Hepatocyte (in vitro differentiated cells): ENCODE data around the gene MCOLN2. TPM values are rescaled to one million over a fixed set of nuclear protein-coding genes. Genes with fewer than 3 reads are reported as not detected.
"Not testable (repeated sequence)": the region's sequence is repeated elsewhere in the genome, so short reads cannot be mapped to it uniquely, and the experiment has no call there.

Experiments
- DNase-seq: peaks from one replicate; pipeline ENCODE4 v3.0.0-alpha.2; 2016; ENCODE audit warnings: low spot score
- H2AFZ ChIP-seq: fragments of 200-600 bp; sonication (generic); 2 replicates; pipeline ENCODE4 v1.6.0; 2016; ENCODE audit warnings: antibody characterized with exemption, mild to moderate bottlenecking
- H3K27ac ChIP-seq: fragments of 200-600 bp; sonication (generic); 2 replicates; pipeline ENCODE4 v1.5.1; 2016; ENCODE audit warnings: mild to moderate bottlenecking
- H3K27me3 ChIP-seq: fragments of 200-600 bp; sonication (generic); 2 replicates; pipeline ENCODE4 v1.6.1; 2016
- H3K36me3 ChIP-seq: fragments of 200-600 bp; sonication (generic); replicated peaks from 2 replicates; pipeline ENCODE4 v1.5.1; 2016; ENCODE audit warnings: low read depth; ENCODE audit not compliant: insufficient read depth
- H3K4me1 ChIP-seq: fragments of 200-600 bp; sonication (generic); 2 replicates; pipeline ENCODE4 v1.5.1; 2016; ENCODE audit warnings: mild to moderate bottlenecking, moderate library complexity; ENCODE audit not compliant: insufficient read depth
- H3K4me2 ChIP-seq: fragments of 200-600 bp; sonication (generic); 2 replicates; pipeline ENCODE4 v1.6.0; 2016
- H3K4me3 ChIP-seq: fragments of 200-600 bp; sonication (generic); 2 replicates; pipeline ENCODE4 v1.5.1; 2016; ENCODE audit warnings: mild to moderate bottlenecking
- H3K79me2 ChIP-seq: fragments of 200-600 bp; sonication (generic); 2 replicates; pipeline ENCODE4 v1.6.0; 2017; ENCODE audit warnings: mild to moderate bottlenecking
- H3K9me2 ChIP-seq: fragments of 200-600 bp; sonication (generic); replicated peaks from 2 replicates; pipeline ENCODE4 v1.6.0; 2017; ENCODE audit warnings: mild to moderate bottlenecking; ENCODE audit not compliant: insufficient read depth
- H3K9me3 ChIP-seq: fragments of 200-600 bp; sonication (generic); 2 replicates; pipeline ENCODE4 v1.5.1; 2016; ENCODE audit warnings: low read depth, mild to moderate bottlenecking
- H4K20me1 ChIP-seq: fragments of 200-600 bp; sonication (generic); 2 replicates; pipeline ENCODE4 v1.6.0; 2016; ENCODE audit warnings: mild to moderate bottlenecking; ENCODE audit not compliant: insufficient read depth, poor library complexity, severe bottlenecking
- EZH2 ChIP-seq: fragments of 200-600 bp; sonication (generic); IDR thresholded peaks from 2 replicates; pipeline ENCODE4 v1.6.1; 2016; ENCODE audit warnings: antibody characterized with exemption, mild to moderate bottlenecking, borderline replicate concordance
- EZH2phosphoT487 ChIP-seq: fragments of 200-600 bp; sonication (generic); IDR thresholded peaks from one replicate; pipeline ENCODE4 v1.6.1; 2018; ENCODE audit warnings: antibody characterized with exemption, mild to moderate bottlenecking, low read depth, moderate library complexity; ENCODE audit not compliant: unreplicated experiment, severe bottlenecking
- WGBS: methylation state at CpG from one replicate; pipeline ENCODE4 v1.1.6; 2016; ENCODE audit warnings: low lambda C conversion rate; ENCODE audit errors: missing lambda C conversion rate; 5-methylcytosine and 5-hydroxymethylcytosine counted together
- polyA plus RNA-seq: library from polyadenylated mRNA; unstranded; fragments of >200 nt; fragmentation: Nextera tagmentation; extraction: Ambion mirVana; gene quantifications from 2 replicates; pipeline ENCODE4 v1.2.1, GENCODE V29; 2016
- total RNA-seq: library from RNA; depleted of rRNA; stranded (reverse); fragments of >200 nt; gene quantifications from 2 replicates; pipeline ENCODE4 v1.2.3, GENCODE V29; 2014
- TF ChIP-seq, protein P1 (sequence below): fragments of 200-600 bp; sonication (generic); IDR thresholded peaks from 2 replicates; pipeline ENCODE4 v1.5.1; 2016; ENCODE audit warnings: antibody characterized with exemption, mild to moderate bottlenecking; ENCODE audit not compliant: poor library complexity

The MCOLN2 gene
- total and polyA plus RNA-seq, 2 experiments from 2014 or later, result 0.63 to 1.2 TPM

DNA sequence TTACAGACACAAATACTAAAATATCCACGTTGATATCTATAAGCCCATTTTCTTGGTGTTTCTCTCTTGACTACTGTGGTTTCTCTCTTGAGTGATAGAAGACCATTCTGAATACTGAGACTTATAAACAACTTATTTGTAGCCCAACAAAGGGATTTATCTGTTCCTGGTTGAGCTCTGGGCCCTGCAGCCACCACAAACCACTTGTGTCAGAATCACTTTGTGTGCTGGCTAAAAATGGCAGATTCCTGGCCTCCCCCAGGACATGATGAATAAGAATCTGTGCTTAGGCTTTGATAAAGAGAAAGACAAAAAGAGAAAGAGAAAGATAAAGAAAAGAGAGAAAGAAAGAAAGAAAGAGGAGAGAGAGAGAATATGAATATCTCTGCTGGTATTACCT lies 18.9 kb upstream of the MCOLN2 start:
- Histone ChIP-seq H2AFZ (no peak overlapping the region), H3K36me3 (no peaks in the 10 kb centered on the region), H3K79me2 (no peaks in the 10 kb centered on the region), H4K20me1 (no peaks in the 10 kb centered on the region), H3K27me3 (no peaks in the 10 kb centered on the region), H3K4me3 (no peak overlapping the region), H3K9me2 (no peaks in the 10 kb centered on the region), H3K27ac (no peak overlapping the region), H3K4me2 (no peak overlapping the region), H3K9me3 (no peaks in the 10 kb centered on the region), H3K4me1 (no peaks in the 10 kb centered on the region)
- TF ChIP-seq, protein P1, sequence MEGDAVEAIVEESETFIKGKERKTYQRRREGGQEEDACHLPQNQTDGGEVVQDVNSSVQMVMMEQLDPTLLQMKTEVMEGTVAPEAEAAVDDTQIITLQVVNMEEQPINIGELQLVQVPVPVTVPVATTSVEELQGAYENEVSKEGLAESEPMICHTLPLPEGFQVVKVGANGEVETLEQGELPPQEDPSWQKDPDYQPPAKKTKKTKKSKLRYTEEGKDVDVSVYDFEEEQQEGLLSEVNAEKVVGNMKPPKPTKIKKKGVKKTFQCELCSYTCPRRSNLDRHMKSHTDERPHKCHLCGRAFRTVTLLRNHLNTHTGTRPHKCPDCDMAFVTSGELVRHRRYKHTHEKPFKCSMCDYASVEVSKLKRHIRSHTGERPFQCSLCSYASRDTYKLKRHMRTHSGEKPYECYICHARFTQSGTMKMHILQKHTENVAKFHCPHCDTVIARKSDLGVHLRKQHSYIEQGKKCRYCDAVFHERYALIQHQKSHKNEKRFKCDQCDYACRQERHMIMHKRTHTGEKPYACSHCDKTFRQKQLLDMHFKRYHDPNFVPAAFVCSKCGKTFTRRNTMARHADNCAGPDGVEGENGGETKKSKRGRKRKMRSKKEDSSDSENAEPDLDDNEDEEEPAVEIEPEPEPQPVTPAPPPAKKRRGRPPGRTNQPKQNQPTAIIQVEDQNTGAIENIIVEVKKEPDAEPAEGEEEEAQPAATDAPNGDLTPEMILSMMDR, result no peak
- TF ChIP-seq EZH2phosphoT487 (no peak), EZH2 (no peak)
- DNase-seq, result no peak
- 76% methylated on average over 1 of the region's 1 CpG for WGBS

DNA sequence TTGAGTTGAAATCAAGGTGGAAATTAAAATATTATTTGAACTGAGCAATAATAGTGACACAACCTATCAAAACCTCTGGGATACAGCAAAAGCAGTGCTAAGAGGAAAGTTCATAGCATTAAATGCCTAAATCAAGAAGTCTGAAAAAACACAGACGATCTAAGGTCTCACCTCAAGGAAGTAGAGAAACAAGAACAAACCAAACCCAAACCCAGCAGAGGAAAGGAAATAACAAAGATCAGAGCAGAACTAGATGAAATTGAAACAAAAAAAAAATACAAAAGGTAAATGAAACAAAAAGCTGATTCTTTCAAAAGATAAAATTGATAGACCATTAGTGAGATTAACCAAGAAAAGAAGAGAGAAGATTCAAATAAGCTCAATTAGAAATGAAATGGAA lies 8.7 kb upstream of the MCOLN2 start:
- H3K9me3 ChIP-seq, H3K79me2 ChIP-seq, H3K9me2 ChIP-seq, H3K27ac ChIP-seq, H2AFZ ChIP-seq, H3K36me3 ChIP-seq, H3K4me1 ChIP-seq, H3K4me2 ChIP-seq, DNase-seq, H3K4me3 ChIP-seq, H4K20me1 ChIP-seq: not testable (repeated sequence)
- peaks cover 17% of the 10 kb centered on the region for H3K27me3 ChIP-seq
- 94% methylated on average over 1 of the region's 1 CpG for WGBS

DNA sequence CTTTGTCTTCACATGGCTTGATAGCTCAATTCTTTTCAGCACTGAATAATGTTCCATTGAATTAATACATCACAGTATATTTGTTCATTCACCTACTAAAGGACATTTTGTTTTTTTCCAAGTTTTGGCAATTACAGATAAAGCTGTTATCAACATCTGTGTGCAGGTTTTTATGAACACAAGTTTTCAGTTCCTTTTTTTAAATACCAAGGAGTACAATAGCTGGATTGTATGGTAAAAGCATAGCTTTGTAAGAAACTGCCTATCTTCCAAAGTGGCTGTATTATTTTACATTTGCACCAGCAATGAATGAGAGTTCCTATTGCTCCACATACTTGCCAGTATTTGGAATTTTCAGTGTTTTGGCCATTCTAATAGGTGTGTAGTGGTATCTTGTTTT lies 4.8 kb upstream of the MCOLN2 start:
- Histone ChIP-seq H3K36me3 (no peaks in the 10 kb centered on the region), H2AFZ (no peak overlapping the region), H3K79me2 (no peaks in the 10 kb centered on the region), H3K9me2 (no peaks in the 10 kb centered on the region), H3K27ac (no peak overlapping the region), H3K4me2 (no peak overlapping the region), H3K9me3 (no peaks in the 10 kb centered on the region), H3K27me3 (peaks cover 54% of the 10 kb centered on the region), H3K4me3 (no peak overlapping the region), H3K4me1 (peaks cover 6% of the 10 kb centered on the region), H4K20me1 (no peaks in the 10 kb centered on the region)
- no peak for DNase-seq
- TF ChIP-seq EZH2phosphoT487 (no peak), EZH2 (no peak)
- TF ChIP-seq, protein P1, result no peak

DNA sequence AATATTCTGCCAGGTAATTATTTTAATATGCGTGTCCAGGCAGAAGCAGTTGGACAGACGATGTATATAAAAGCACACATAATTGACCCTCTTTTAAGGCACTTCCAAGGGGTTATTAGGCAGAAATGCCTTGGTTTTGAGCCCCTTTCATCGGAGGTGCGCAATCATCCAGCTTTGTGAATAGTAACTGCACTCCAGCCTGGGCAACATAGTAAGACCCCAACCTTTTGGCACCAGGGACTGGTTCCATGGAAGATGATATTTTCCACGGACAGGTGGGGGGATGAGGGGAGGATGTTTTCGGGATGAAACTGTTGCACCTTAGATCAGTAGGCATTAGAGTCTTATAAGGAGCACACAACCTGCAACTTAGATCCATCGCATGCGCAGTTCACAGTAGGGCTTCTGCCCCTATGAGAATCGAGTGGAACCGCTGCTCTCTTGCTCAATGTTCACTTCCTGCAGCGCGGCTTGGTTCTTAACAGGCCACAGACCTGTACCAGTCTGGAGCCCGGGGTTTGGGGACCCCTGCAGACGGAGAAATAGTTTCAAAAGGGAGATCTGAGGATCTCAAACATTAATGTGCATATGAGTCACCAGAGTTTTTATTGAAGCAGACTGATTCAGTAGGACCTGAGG lies 1.8 kb upstream of the MCOLN2 start:
- H3K9me3 ChIP-seq, result no peaks in the 10 kb centered on the region
- H3K4me3 ChIP-seq, result no peak overlapping the region
- H3K36me3 ChIP-seq, result no peaks in the 10 kb centered on the region
- peaks cover 78% of the 10 kb centered on the region for H3K27me3 ChIP-seq
- no peak overlapping the region for H3K27ac ChIP-seq
- peak overlapping the region; percentile 99 for H3K4me2 ChIP-seq
- 43% methylated on average over 14 of the region's 14 CpGs for whole genome bisulfite sequencing
- DNase-seq, result peak; percentile 7
- H3K4me1 ChIP-seq, result peaks cover 6% of the 10 kb centered on the region
- no peaks in the 10 kb centered on the region for H3K9me2 ChIP-seq
- TF ChIP-seq EZH2 (no peak), EZH2phosphoT487 (no peak)
- TF ChIP-seq, protein P1, result no peak
- no peaks in the 10 kb centered on the region for H3K79me2 ChIP-seq
- no peaks in the 10 kb centered on the region for H4K20me1 ChIP-seq
- H2AFZ ChIP-seq, result peak overlapping the region; percentile 29
